Omental fat pad (tissue), 4 donors: Measurements from ENCODE around the gene ATP8A2. TPM values are rescaled to one million over a fixed set of nuclear protein-coding genes. Genes with fewer than 3 reads are reported as not detected.

Source experiments
- ATAC-seq: fragments of 150-250 bp; one replicate; pipeline ENCODE4 v1.9.1; 2016; ENCODE audit warnings: mild to moderate bottlenecking, moderate library complexity; ENCODE audit not compliant: low FRiP score
- DNase-seq: peaks from one replicate; pipeline ENCODE4 v3.0.0-alpha.2; 2019; ENCODE audit warnings: low spot score
- CTCF ChIP-seq, 3 donors: fragments of 450-650 bp; IDR thresholded peaks; one replicate each; pipeline ENCODE4 v1.5.1; 2016 to 2017; ENCODE audit warnings: antibody characterized with exemption in 3 of 3, mild to moderate bottlenecking in 3 of 3, moderate library complexity in 2 of 3
- total RNA-seq, 4 donors: library from RNA; depleted of rRNA; stranded (reverse); fragments of >200 nt; gene quantifications; one replicate each; pipeline ENCODE4 v1.1.0, GENCODE V29; 2016

Gene ATP8A2
- total RNA-seq, 4 donors from 2014 or later, result 0.16 to 0.19 TPM; not detected in 2

GRCh38 chr13:25578526-25578925, 206.8 kb downstream of the ATP8A2 start:
- no peak for TF ChIP-seq CTCF (IDR thresholded peaks at IDR 0.05)
- DNase-seq, result no peak
- no peak for ATAC-seq

- DNase-seq (no peak), ATAC-seq (no peak)
- no peak for TF ChIP-seq CTCF (IDR thresholded peaks at IDR 0.05)
These were observed 207.4 kb downstream of the ATP8A2 start for GRCh38 chr13:25579221-25579620.

GRCh38 chr13:25581351-25581750, 209.6 kb downstream of the ATP8A2 start:
- no peak for TF ChIP-seq CTCF (IDR thresholded peaks at IDR 0.05)
- ATAC-seq, result no peak
- DNase-seq, result no peak

- ATAC-seq (no peak), DNase-seq (no peak)
- TF ChIP-seq CTCF (IDR thresholded peaks at IDR 0.05), result no peak
These were observed 212.3 kb downstream of the ATP8A2 start for GRCh38 chr13:25584087-25584486.

GRCh38 chr13:25585000-25585399, 213.2 kb downstream of the ATP8A2 start:
- TF ChIP-seq CTCF (IDR thresholded peaks at IDR 0.05), result no peak
- DNase-seq (no peak), ATAC-seq (no peak)

- ATAC-seq (no peak), DNase-seq (no peak)
- TF ChIP-seq CTCF (IDR thresholded peaks at IDR 0.05), result no peak
These were observed 215.7 kb downstream of the ATP8A2 start for GRCh38 chr13:25587326-25587980.

- TF ChIP-seq CTCF (IDR thresholded peaks at IDR 0.05), result no peak
- DNase-seq (no peak), ATAC-seq (no peak)
These were observed 216.7 kb downstream of the ATP8A2 start for GRCh38 chr13:25588336-25589060.
